ENCODE results near the gene FAM83F.

DNA sequence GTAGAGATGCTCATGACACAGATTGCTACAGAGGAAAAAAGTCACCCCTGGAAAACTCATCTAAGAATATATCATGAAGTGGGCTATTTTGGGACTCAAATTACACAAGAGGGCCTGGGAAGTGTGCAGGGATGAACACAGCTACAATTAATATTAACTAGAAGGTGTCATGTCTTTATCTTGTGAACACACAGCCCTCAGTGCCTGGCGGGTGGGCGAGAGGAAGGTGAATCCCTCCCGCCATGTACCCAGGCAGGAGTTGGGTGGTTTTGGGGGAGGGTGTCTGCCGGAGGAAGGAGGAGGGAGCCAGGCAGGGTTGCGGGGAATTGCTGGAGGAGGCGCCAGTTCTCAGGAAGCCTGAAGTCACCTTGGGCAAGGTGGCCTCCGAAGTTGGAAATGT lies 5.1 kb upstream of the FAM83F start:
- TF ChIP-seq FOXM1 (IDR thresholded peaks at IDR 0.05; ENCODE audit: borderline replicate concordance) (no peak), LEF1 (IDR thresholded peaks at IDR 0.05; ENCODE audit: borderline replicate concordance) (no peak), CTBP1 (IDR thresholded peaks at IDR 0.05; ENCODE audit: borderline replicate concordance) (no peak)
